Activated CD4-positive, CD25-positive, alpha-beta regulatory T cell treated with anti-CD3 and anti-CD28 coated beads, Interleukin-2, amount 50 U/mL, for 72 hours (primary cell): ENCODE measurements around the gene TCAF1.
A peak's percentile ranks its signal among the peaks of the same experiment; 100 is the strongest.

Source experiments
- DNase-seq: peaks from one replicate; pipeline ENCODE4 v3.0.0; 2021

The TCAF1 gene

GRCh38 chr7:143901668-143902331 is at the start of gene TCAF1:
Gene TCAF1, minus strand, starts transcription at chr7:143902176. Its CDS starts 25,568 bp downstream, at chr7:143876608.
- peak; percentile 90 for DNase-seq

GRCh38 chr7:143948733-143949132 is 46.8 kb upstream of the TCAF1 start:
- DNase-seq: no peak

- DNase-seq: no peak
Observed at GRCh38 chr7:143947111-143947510, 45.1 kb upstream of the TCAF1 start.

GRCh38 chr7:143945423-143945822 is 43.4 kb upstream of the TCAF1 start:
- DNase-seq: no peak

GRCh38 chr7:143938379-143939243 is 36.6 kb upstream of the TCAF1 start:
- no peak for DNase-seq

GRCh38 chr7:143936087-143937009 is 34.4 kb upstream of the TCAF1 start:
- no peak for DNase-seq

GRCh38 chr7:143934526-143935325 is 32.8 kb upstream of the TCAF1 start, which contains the start of gene OR2F2:
Gene OR2F2, plus strand, starts transcription at chr7:143935233. Its CDS starts 0 bp downstream, at chr7:143935233.
- no peak for DNase-seq

- no peak for DNase-seq
Observed at GRCh38 chr7:143931739-143932138, 29.8 kb upstream of the TCAF1 start.

GRCh38 chr7:143929224-143929920 is 27.4 kb upstream of the TCAF1 start:
- no peak for DNase-seq

- DNase-seq: no peak
Observed at GRCh38 chr7:143924851-143925250, 22.9 kb upstream of the TCAF1 start.

- DNase-seq: no peak
Observed at GRCh38 chr7:143914938-143915652, 13.1 kb upstream of the TCAF1 start.

GRCh38 chr7:143913945-143914615 is 12.1 kb upstream of the TCAF1 start:
- DNase-seq: no peak

GRCh38 chr7:143910473-143911248 is 8.7 kb upstream of the TCAF1 start:
- no peak for DNase-seq

- DNase-seq: no peak
Observed at GRCh38 chr7:143909863-143910262, 7.9 kb upstream of the TCAF1 start.

GRCh38 chr7:143908120-143908519 is 6.1 kb upstream of the TCAF1 start:
- no peak for DNase-seq

GRCh38 chr7:143906895-143907294 is 4.9 kb upstream of the TCAF1 start:
- no peak for DNase-seq

GRCh38 chr7:143906151-143906550 is 4.2 kb upstream of the TCAF1 start:
- no peak for DNase-seq

GRCh38 chr7:143905509-143905908 is 3.5 kb upstream of the TCAF1 start:
- DNase-seq: no peak

GRCh38 chr7:143902332-143902899 is 440 bp upstream of the TCAF1 start:
- no peak for DNase-seq
